Hepatocyte (in vitro differentiated cells): Measurements from ENCODE around the gene DPF3. TPM values are rescaled to one million over a fixed set of nuclear protein-coding genes. Genes with fewer than 3 reads are reported as not detected.

Source experiments
- DNase-seq: peaks from one replicate; pipeline ENCODE4 v3.0.0-alpha.2; 2016; ENCODE audit warnings: low spot score
- H2AFZ ChIP-seq: fragments of 200-600 bp; sonication (generic); 2 replicates; pipeline ENCODE4 v1.6.0; 2016; ENCODE audit warnings: antibody characterized with exemption, mild to moderate bottlenecking
- H3K27ac ChIP-seq: fragments of 200-600 bp; sonication (generic); 2 replicates; pipeline ENCODE4 v1.5.1; 2016; ENCODE audit warnings: mild to moderate bottlenecking
- H3K27me3 ChIP-seq: fragments of 200-600 bp; sonication (generic); 2 replicates; pipeline ENCODE4 v1.6.1; 2016
- H3K36me3 ChIP-seq: fragments of 200-600 bp; sonication (generic); replicated peaks from 2 replicates; pipeline ENCODE4 v1.5.1; 2016; ENCODE audit warnings: low read depth; ENCODE audit not compliant: insufficient read depth
- H3K4me1 ChIP-seq: fragments of 200-600 bp; sonication (generic); 2 replicates; pipeline ENCODE4 v1.5.1; 2016; ENCODE audit warnings: mild to moderate bottlenecking, moderate library complexity; ENCODE audit not compliant: insufficient read depth
- H3K4me2 ChIP-seq: fragments of 200-600 bp; sonication (generic); 2 replicates; pipeline ENCODE4 v1.6.0; 2016
- H3K4me3 ChIP-seq: fragments of 200-600 bp; sonication (generic); 2 replicates; pipeline ENCODE4 v1.5.1; 2016; ENCODE audit warnings: mild to moderate bottlenecking
- H3K79me2 ChIP-seq: fragments of 200-600 bp; sonication (generic); 2 replicates; pipeline ENCODE4 v1.6.0; 2017; ENCODE audit warnings: mild to moderate bottlenecking
- H3K9me2 ChIP-seq: fragments of 200-600 bp; sonication (generic); replicated peaks from 2 replicates; pipeline ENCODE4 v1.6.0; 2017; ENCODE audit warnings: mild to moderate bottlenecking; ENCODE audit not compliant: insufficient read depth
- H3K9me3 ChIP-seq: fragments of 200-600 bp; sonication (generic); 2 replicates; pipeline ENCODE4 v1.5.1; 2016; ENCODE audit warnings: low read depth, mild to moderate bottlenecking
- H4K20me1 ChIP-seq: fragments of 200-600 bp; sonication (generic); 2 replicates; pipeline ENCODE4 v1.6.0; 2016; ENCODE audit warnings: mild to moderate bottlenecking; ENCODE audit not compliant: insufficient read depth, poor library complexity, severe bottlenecking
- CTCF ChIP-seq: fragments of 200-600 bp; sonication (generic); IDR thresholded peaks from 2 replicates; pipeline ENCODE4 v1.5.1; 2016; ENCODE audit warnings: antibody characterized with exemption, mild to moderate bottlenecking; ENCODE audit not compliant: poor library complexity
- EZH2 ChIP-seq: fragments of 200-600 bp; sonication (generic); IDR thresholded peaks from 2 replicates; pipeline ENCODE4 v1.6.1; 2016; ENCODE audit warnings: antibody characterized with exemption, mild to moderate bottlenecking, borderline replicate concordance
- EZH2phosphoT487 ChIP-seq: fragments of 200-600 bp; sonication (generic); IDR thresholded peaks from one replicate; pipeline ENCODE4 v1.6.1; 2018; ENCODE audit warnings: antibody characterized with exemption, mild to moderate bottlenecking, low read depth, moderate library complexity; ENCODE audit not compliant: unreplicated experiment, severe bottlenecking
- WGBS: methylation state at CpG from one replicate; pipeline ENCODE4 v1.1.6; 2016; ENCODE audit warnings: low lambda C conversion rate; ENCODE audit errors: missing lambda C conversion rate; 5-methylcytosine and 5-hydroxymethylcytosine counted together
- polyA plus RNA-seq: library from polyadenylated mRNA; unstranded; fragments of >200 nt; fragmentation: Nextera tagmentation; extraction: Ambion mirVana; gene quantifications from 2 replicates; pipeline ENCODE4 v1.2.1, GENCODE V29; 2016
- total RNA-seq: library from RNA; depleted of rRNA; stranded (reverse); fragments of >200 nt; gene quantifications from 2 replicates; pipeline ENCODE4 v1.2.3, GENCODE V29; 2014

DPF3 gene
- total and polyA plus RNA-seq, 2 experiments from 2014 or later: 0.21 to 0.47 TPM

GRCh38 chr14:72800296-72800695 lies 93.6 kb downstream of the DPF3 start:
- no peaks in the 10 kb centered on the region for H3K9me2 ChIP-seq
- H3K36me3 ChIP-seq: no peaks in the 10 kb centered on the region
- DNase-seq: no peak
- WGBS: 94% methylated on average over 2 of the region's 2 CpGs
- H3K27ac ChIP-seq: no peak overlapping the region
- TF ChIP-seq EZH2: no peak
- H3K4me3 ChIP-seq: no peak overlapping the region
- no peak overlapping the region for H3K4me2 ChIP-seq
- no peaks in the 10 kb centered on the region for H3K79me2 ChIP-seq
- H3K4me1 ChIP-seq: no peaks in the 10 kb centered on the region
- no peaks in the 10 kb centered on the region for H3K27me3 ChIP-seq
- H2AFZ ChIP-seq: no peak overlapping the region
- H4K20me1 ChIP-seq: no peaks in the 10 kb centered on the region
- H3K9me3 ChIP-seq: no peaks in the 10 kb centered on the region

- H4K20me1 ChIP-seq: no peaks in the 10 kb centered on the region
- H3K4me2 ChIP-seq: no peak overlapping the region
- no peaks in the 10 kb centered on the region for H3K79me2 ChIP-seq
- WGBS: 82% methylated on average over 6 of the region's 6 CpGs
- TF ChIP-seq EZH2 (no peak), EZH2phosphoT487 (no peak), CTCF (no peak)
- H3K4me3 ChIP-seq: no peak overlapping the region
- no peak for DNase-seq
- no peaks in the 10 kb centered on the region for H3K36me3 ChIP-seq
- H2AFZ ChIP-seq: no peak overlapping the region
- no peaks in the 10 kb centered on the region for H3K9me2 ChIP-seq
- H3K27ac ChIP-seq: no peak overlapping the region
- H3K27me3 ChIP-seq: no peaks in the 10 kb centered on the region
- no peaks in the 10 kb centered on the region for H3K4me1 ChIP-seq
- no peaks in the 10 kb centered on the region for H3K9me3 ChIP-seq
Observed at GRCh38 chr14:72796935-72797334, 97.0 kb downstream of the DPF3 start.

- Histone ChIP-seq H3K79me2 (no peaks in the 10 kb centered on the region), H4K20me1 (no peaks in the 10 kb centered on the region), H3K36me3 (no peaks in the 10 kb centered on the region), H3K27me3 (no peaks in the 10 kb centered on the region), H3K4me1 (no peaks in the 10 kb centered on the region), H3K9me3 (no peaks in the 10 kb centered on the region), H3K9me2 (no peaks in the 10 kb centered on the region), H3K27ac (no peak overlapping the region), H2AFZ (no peak overlapping the region), H3K4me2 (no peak overlapping the region), H3K4me3 (no peak overlapping the region)
- DNase-seq: no peak
- no peak for TF ChIP-seq CTCF
- 94% methylated on average over 7 of the region's 7 CpGs for WGBS
Observed at GRCh38 chr14:72793156-72793939, 100.6 kb downstream of the DPF3 start.

GRCh38 chr14:72792051-72792788 lies 101.7 kb downstream of the DPF3 start:
- Histone ChIP-seq H3K27ac (no peak overlapping the region), H3K4me1 (no peaks in the 10 kb centered on the region), H3K27me3 (no peaks in the 10 kb centered on the region), H3K4me3 (no peak overlapping the region), H2AFZ (no peak overlapping the region), H3K9me2 (no peaks in the 10 kb centered on the region), H3K4me2 (no peak overlapping the region), H3K79me2 (no peaks in the 10 kb centered on the region), H3K36me3 (no peaks in the 10 kb centered on the region), H4K20me1 (no peaks in the 10 kb centered on the region), H3K9me3 (no peaks in the 10 kb centered on the region)
- TF ChIP-seq EZH2phosphoT487 (no peak), EZH2 (no peak), CTCF (no peak)
- WGBS: 71% methylated on average over 16 of the region's 16 CpGs
- DNase-seq: no peak
